Measurements from ENCODE around the gene GUCY1A2. TPM values are rescaled to one million over a fixed set of nuclear protein-coding genes. Genes with fewer than 3 reads are reported as not detected.

The GUCY1A2 gene
- total RNA-seq, 1 experiment from 2014 or later = not detected

- Histone ChIP-seq H3K9me3 (no peaks in the 10 kb centered on the region), H3K4me3 (ENCODE audit: low read depth, low read length) (no peak overlapping the region), H3K4me1 (no peaks in the 10 kb centered on the region), H3K36me3 (ENCODE audit: control insufficient read depth, insufficient read depth, low read length) (no peaks in the 10 kb centered on the region), H3K27me3 (replicated peaks; ENCODE audit: control insufficient read depth, insufficient read depth, low read length) (no peaks in the 10 kb centered on the region)
- intact Hi-C loops (cut with micrococcal nuclease; ENCODE audit: unreplicated experiment) = no loop called here
- Mint-ChIP-seq H3K4me3 (ENCODE audit: unreplicated experiment) (no peak overlapping the region), H3K36me3 (ENCODE audit: insufficient read depth, unreplicated experiment) (no peaks in the 10 kb centered on the region), H3K4me1 (ENCODE audit: low read depth, unreplicated experiment) (no peaks in the 10 kb centered on the region), H3K27me3 (ENCODE audit: insufficient read depth, unreplicated experiment) (no peaks in the 10 kb centered on the region), H3K9me3 (ENCODE audit: unreplicated experiment) (no peaks in the 10 kb centered on the region), H3K27ac (ENCODE audit: unreplicated experiment) (no peak overlapping the region)
- POLR2A ChIA-PET = no interaction called here
- no peak for DNase-seq
- no peak for TF ChIP-seq CTCF (IDR thresholded peaks at IDR 0.05; ENCODE audit: insufficient read depth in 1 of 2, low read depth in 1 of 2, low read length in 1 of 2, severe bottlenecking in 1 of 2, unreplicated experiment in 1 of 2)
- no TSS peak for BruUV-seq (replicated peaks)
- CTCF ChIA-PET = no interaction called here
Measured at GRCh38 chr11:106997227-106997626, 21.0 kb downstream of the GUCY1A2 start.

- H3K36me3 Mint-ChIP-seq (ENCODE audit: insufficient read depth, unreplicated experiment) = no peaks in the 10 kb centered on the region
- no peaks in the 10 kb centered on the region for H3K4me1 ChIP-seq
- TF ChIP-seq CTCF (IDR thresholded peaks at IDR 0.05; ENCODE audit: insufficient read depth in 1 of 2, low read depth in 1 of 2, low read length in 1 of 2, severe bottlenecking in 1 of 2, unreplicated experiment in 1 of 2) = no peak
- H3K4me3 ChIP-seq (ENCODE audit: low read depth, low read length) = no peak overlapping the region
- intact Hi-C loops (cut with micrococcal nuclease; ENCODE audit: unreplicated experiment) = no loop called here
- no peak overlapping the region for H3K4me3 Mint-ChIP-seq (ENCODE audit: unreplicated experiment)
- ChIA-PET POLR2A (no interaction called here), CTCF (no interaction called here)
- no TSS peak for BruUV-seq (replicated peaks)
- H3K27ac Mint-ChIP-seq (ENCODE audit: unreplicated experiment) = no peak overlapping the region
- H3K27me3 ChIP-seq (replicated peaks; ENCODE audit: control insufficient read depth, insufficient read depth, low read length) = no peaks in the 10 kb centered on the region
- no peaks in the 10 kb centered on the region for H3K36me3 ChIP-seq (ENCODE audit: control insufficient read depth, insufficient read depth, low read length)
- no peak for DNase-seq
- H3K9me3 ChIP-seq = no peaks in the 10 kb centered on the region
- H3K4me1 Mint-ChIP-seq (ENCODE audit: low read depth, unreplicated experiment) = no peaks in the 10 kb centered on the region
- no peaks in the 10 kb centered on the region for H3K9me3 Mint-ChIP-seq (ENCODE audit: unreplicated experiment)
- H3K27me3 Mint-ChIP-seq (ENCODE audit: insufficient read depth, unreplicated experiment) = no peaks in the 10 kb centered on the region
Measured at GRCh38 chr11:106996691-106997090, 21.6 kb downstream of the GUCY1A2 start.

DNA sequence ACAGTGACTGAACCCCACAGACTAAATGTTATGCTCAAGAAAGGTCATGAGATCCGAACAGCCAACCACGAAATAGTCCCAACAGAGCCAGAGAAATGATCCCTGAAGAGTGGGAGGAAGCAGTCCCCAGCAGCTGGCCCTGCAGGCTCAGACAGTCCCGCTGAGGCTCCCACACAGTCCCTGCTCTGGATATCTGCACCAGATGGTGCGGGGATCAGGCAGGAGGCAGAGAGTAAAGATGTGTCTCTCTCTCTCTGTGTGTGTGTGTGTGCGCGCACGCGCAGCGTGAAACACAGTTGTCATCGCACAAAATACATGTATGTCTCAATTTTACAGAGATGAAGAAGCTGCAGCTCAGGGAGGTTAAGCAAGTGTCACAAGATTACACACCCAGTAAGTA is 27.9 kb downstream of the GUCY1A2 start:
- H3K9me3 ChIP-seq = no peaks in the 10 kb centered on the region
- H3K4me3 ChIP-seq (ENCODE audit: low read depth, low read length) = no peak overlapping the region
- Mint-ChIP-seq H3K27ac (ENCODE audit: unreplicated experiment) (no peak overlapping the region), H3K4me1 (ENCODE audit: low read depth, unreplicated experiment) (peaks cover 5% of the 10 kb centered on the region), H3K36me3 (ENCODE audit: insufficient read depth, unreplicated experiment) (no peaks in the 10 kb centered on the region), H3K9me3 (ENCODE audit: unreplicated experiment) (no peaks in the 10 kb centered on the region), H3K4me3 (ENCODE audit: unreplicated experiment) (no peak overlapping the region), H3K27me3 (ENCODE audit: insufficient read depth, unreplicated experiment) (no peaks in the 10 kb centered on the region)
- ChIA-PET POLR2A (no interaction called here), CTCF (no interaction called here)
- no peak for TF ChIP-seq CTCF (IDR thresholded peaks at IDR 0.05; ENCODE audit: insufficient read depth in 1 of 2, low read depth in 1 of 2, low read length in 1 of 2, severe bottlenecking in 1 of 2, unreplicated experiment in 1 of 2)
- H3K36me3 ChIP-seq (ENCODE audit: control insufficient read depth, insufficient read depth, low read length) = no peaks in the 10 kb centered on the region
- no peak for DNase-seq
- H3K27me3 ChIP-seq (replicated peaks; ENCODE audit: control insufficient read depth, insufficient read depth, low read length) = no peaks in the 10 kb centered on the region
- BruUV-seq (replicated peaks) = no TSS peak
- H3K4me1 ChIP-seq = no peaks in the 10 kb centered on the region
- intact Hi-C loops (cut with micrococcal nuclease; ENCODE audit: unreplicated experiment) = no loop called here
